AML-193 (cell line): ENCODE data around the gene RNFT1.
A peak's percentile ranks its signal among the peaks of the same experiment; 100 is the strongest.
"Not testable (repeated sequence)": the region's sequence is repeated elsewhere in the genome, so short reads cannot be mapped to it uniquely, and the experiment has no call there.

Experiments used
- DNase-seq, 2 experiments: peaks; one replicate each; lab custom pipeline; 2025; lab: John Stamatoyannopoulos, UW

RNFT1 gene

GRCh38 chr17:59964482-59965328, at the start of gene RNFT1:
RNFT1 (minus strand) TSS chr17:59964740; CDS start chr17:59964663, 77 bp downstream.
- DNase-seq = peak; percentile 83 to 84

GRCh38 chr17:60009326-60009725, 44.8 kb upstream of the RNFT1 start:
- not testable (repeated sequence) for DNase-seq

- DNase-seq = not testable (repeated sequence)
Measured at GRCh38 chr17:60008377-60008776, 43.8 kb upstream of the RNFT1 start.

- DNase-seq = no peak
Measured at GRCh38 chr17:60006160-60006559, 41.6 kb upstream of the RNFT1 start.

- DNase-seq = not testable (repeated sequence)
Measured at GRCh38 chr17:60004561-60004960, 40.0 kb upstream of the RNFT1 start.

GRCh38 chr17:60002405-60002804, 37.9 kb upstream of the RNFT1 start:
- DNase-seq = not testable (repeated sequence)

- not testable (repeated sequence) for DNase-seq
Measured at GRCh38 chr17:59996608-59997007, 32.1 kb upstream of the RNFT1 start.

GRCh38 chr17:59975166-59975565, 10.6 kb upstream of the RNFT1 start:
- not testable (repeated sequence) for DNase-seq

- not testable (repeated sequence) for DNase-seq
Measured at GRCh38 chr17:59973483-59973882, 8.9 kb upstream of the RNFT1 start.

GRCh38 chr17:59972778-59973177, 8.2 kb upstream of the RNFT1 start:
- no peak for DNase-seq

GRCh38 chr17:59971771-59972170, 7.2 kb upstream of the RNFT1 start:
- not testable (repeated sequence) for DNase-seq

- DNase-seq = peak; percentile 85 to 88
Measured at GRCh38 chr17:59963738-59964481, 630 bp downstream of the RNFT1 start.

- no peak for DNase-seq
Measured at GRCh38 chr17:59962739-59963318, 1.7 kb downstream of the RNFT1 start.

GRCh38 chr17:59959574-59959973, 5.0 kb downstream of the RNFT1 start:
- DNase-seq = not testable (repeated sequence)

GRCh38 chr17:59954856-59955255, 9.7 kb downstream of the RNFT1 start:
- no peak for DNase-seq

- DNase-seq = no peak
Measured at GRCh38 chr17:59950049-59950448, 14.5 kb downstream of the RNFT1 start.

- not testable (repeated sequence) for DNase-seq
Measured at GRCh38 chr17:59947310-59947709, 17.2 kb downstream of the RNFT1 start.

GRCh38 chr17:59946433-59946832, 18.1 kb downstream of the RNFT1 start:
- not testable (repeated sequence) for DNase-seq

GRCh38 chr17:59941131-59941530, 23.4 kb downstream of the RNFT1 start:
- no peak for DNase-seq

GRCh38 chr17:59940697-59941096, 23.8 kb downstream of the RNFT1 start:
- DNase-seq = not testable (repeated sequence)

GRCh38 chr17:59933317-59933716, 31.2 kb downstream of the RNFT1 start:
- DNase-seq = not testable (repeated sequence)

GRCh38 chr17:59930768-59931167, 33.8 kb downstream of the RNFT1 start:
- DNase-seq = peak; percentile 8 to 12
